Heart right ventricle (tissue), 16 donors: ENCODE results near the gene EDN2. TPM values are rescaled to one million over a fixed set of nuclear protein-coding genes. Genes with fewer than 3 reads are reported as not detected.

ENCODE experiments used
- ATAC-seq, 8 donors: fragments of 200-7000 bp; cut with Tn5 transposase; one replicate each; pipeline ENCODE4 v1.9.1; 2020; ENCODE audit warnings: mild to moderate bottlenecking in 8 of 8, moderate library complexity in 8 of 8, moderate number of reproducible peaks in 1 of 8
- DNase-seq, 2 donors: peaks; one replicate each; pipeline ENCODE4 v3.0.0-alpha.2; 2020
- H3K27ac ChIP-seq, 10 donors: fragments of 200-600 bp; sonication (generic) in 2 of 10; one replicate each; pipeline versions ENCODE4 v1.5.0 to v1.8.0; 2020 to 2022; ENCODE audit warnings: mild to moderate bottlenecking in 3 of 10
- H3K27me3 ChIP-seq, 7 donors: fragments of 200-600 bp; one replicate each; pipeline ENCODE4 v1.8.0; 2021 to 2022; ENCODE audit warnings: mild to moderate bottlenecking in 2 of 7
- H3K36me3 ChIP-seq, 9 donors: fragments of 200-600 bp; sonication (generic) in 1 of 9; one replicate each; pipeline versions ENCODE4 v1.5.0 to v1.8.0; 2020 to 2022; ENCODE audit warnings: mild to moderate bottlenecking in 2 of 9
- H3K4me1 ChIP-seq, 9 donors: fragments of 200-600 bp; sonication (generic) in 1 of 9; one replicate each; pipeline versions ENCODE4 v1.5.0 to v1.8.0; 2020 to 2022; ENCODE audit warnings: mild to moderate bottlenecking in 4 of 9
- H3K4me3 ChIP-seq, 10 donors: fragments of 200-600 bp; sonication (generic) in 2 of 10; one replicate each; pipeline versions ENCODE4 v1.5.0 to v1.8.0; 2020 to 2022; ENCODE audit warnings: mild to moderate bottlenecking in 7 of 10, moderate library complexity in 2 of 10
- H3K9me3 ChIP-seq, 11 donors: fragments of 200-600 bp in 10 of 11; sonication (generic) in 2 of 11; one replicate each; pipeline versions ENCODE4 v1.5.0 to v1.8.0; 2013 to 2022; ENCODE audit warnings: mild to moderate bottlenecking in 2 of 11, control low read depth in 1 of 11, moderate library complexity in 1 of 11
- WGBS, 2 donors: extraction: QIAGEN DNeasy Blood & Tissue Kit; methylation state at CpG; one replicate each; pipeline ENCODE4 v1.1.7; 2013; ENCODE audit warnings: inconsistent platforms in 1 of 2; 5-methylcytosine and 5-hydroxymethylcytosine counted together
- intact Hi-C, 10 donors: fragments of 100-400 bp; cut with DNase I; formaldehyde crosslinking; loops; one replicate each; pipeline versions ENCODE4 v1.11.1 to v1.14.2; 2022
- polyA plus RNA-seq, 2 donors: library from polyadenylated mRNA; stranded (reverse); fragments of 200-250 nt; gene quantifications; one replicate each; pipeline ENCODE4 v1.2.3, GENCODE V29; 2013
- total RNA-seq, 10 donors: library from RNA; stranded (reverse); fragmentation: NEBNext Ultra II Directional in 3 of 10; extraction: Animal tissue kit (Norgen Biotek cat#: 25700) in 3 of 10; gene quantifications; one replicate each; pipeline versions ENCODE4 v1.2.1 to v1.2.4, GENCODE V29; 2021 to 2023
- TF ChIP-seq, protein P1 (sequence below), 9 donors: fragments of 200-600 bp; sonication (generic) in 2 of 9; IDR thresholded peaks; one replicate each; pipeline versions ENCODE4 v1.5.0 to v1.8.0; 2021 to 2022; ENCODE audit warnings: antibody characterized with exemption in 9 of 9, mild to moderate bottlenecking in 5 of 9, moderate library complexity in 1 of 9
- donor health status: Arrhythmogenic right ventricular cardiomyopathy.
- donor health status: ischemic (EF 13 %, LVEDD 7.1; RV severe dilation, severe dysfunction).
- donor health status: healthy with polysubstance abuse.
- donor health status: DM: no; HTN: yes; CAD: no.
- donor health status: DM: no; HTN: no; CAD: no.
- donor health status: ischemic (EF 25% LVEDD 6.9; RV normal size, moderate dysfunction).
- donor health status: ischemic (EF 25% LVEDD 5.7; RV mildly dilated, moderate dysfunction).
- donor health status: healthy.
- donor health status: DM: yes; HTN: yes; CAD: no.
- donor health status: Ischemic cardiomyopathy.
- donor health status: ischemic (EF 35%, LVEDD 5.7; RV mildly dilated, moderate dysfunction).
- donor health status: nonischemic (EF 11% LVEDD 7.7; RV severe dilation, severe dysfunction).
- donor health status: DM: yes; HTN: yes; CAD: no.
- donor health status: PGD.
- donor health status: ischemic (EF 29% LVEDD 5.4; RV normal size, mild dysfunction).
- donor health status: nonischemic (EF 23%, LVEDD 6.1; RV moderate dilation, normal function).

The EDN2 gene
- total and polyA plus RNA-seq, 12 donors: 0.30 to 8.5 (median 1.0) TPM; not detected in 5

DNA sequence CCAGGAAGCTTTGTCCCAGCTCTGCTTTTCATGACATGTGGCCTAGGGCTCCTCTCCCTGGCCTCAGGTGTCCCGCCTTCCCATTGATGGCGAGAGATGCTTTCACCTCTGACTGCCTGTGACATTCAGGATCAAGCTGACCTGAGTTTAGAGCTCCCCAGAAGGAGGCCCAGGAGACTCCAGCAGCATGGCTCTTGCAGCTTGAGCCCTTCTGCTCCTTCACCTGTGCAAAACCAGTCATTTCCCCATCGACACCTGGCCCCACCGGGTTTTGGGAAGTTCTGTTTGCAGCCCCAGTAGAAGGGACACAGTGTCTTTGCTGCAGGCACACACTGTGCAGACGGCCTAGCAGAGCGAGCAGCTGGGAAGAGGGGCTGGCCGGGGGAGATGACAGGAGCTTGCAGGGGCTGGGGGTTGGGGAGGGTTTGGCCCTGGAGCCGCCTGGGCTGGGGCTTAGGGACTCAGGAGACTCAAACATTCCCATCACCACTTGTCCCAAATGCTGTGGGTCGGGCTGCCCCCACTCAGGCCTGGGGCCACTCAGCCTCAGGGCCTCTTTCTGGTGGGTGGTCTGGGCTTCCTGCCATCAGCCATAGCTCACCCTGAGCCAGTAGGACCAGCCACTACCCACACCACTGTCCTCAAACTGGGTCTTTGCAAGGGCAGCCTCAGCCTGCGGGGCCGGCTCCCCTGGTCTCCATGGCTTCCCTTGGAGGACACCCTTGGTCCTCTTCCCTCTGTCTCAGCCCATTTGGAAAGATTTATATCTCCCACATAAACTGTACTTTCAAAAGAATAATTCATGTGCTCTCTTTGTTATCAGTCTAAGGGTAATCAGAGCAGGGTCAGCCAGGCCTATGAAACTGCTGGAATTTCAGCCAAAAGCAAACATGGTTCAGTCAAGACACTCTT, 3.8 kb upstream of the EDN2 start:
- H3K4me3 ChIP-seq: no peak overlapping the region
- no peaks in the 10 kb centered on the region for H3K9me3 ChIP-seq
- intact Hi-C loops: no loop called here
- DNase-seq (no peak), ATAC-seq (no peak)
- peaks cover 0 to 9% (median 0%) of the 10 kb centered on the region in 7 donors for H3K27me3 ChIP-seq
- TF ChIP-seq, protein P1, sequence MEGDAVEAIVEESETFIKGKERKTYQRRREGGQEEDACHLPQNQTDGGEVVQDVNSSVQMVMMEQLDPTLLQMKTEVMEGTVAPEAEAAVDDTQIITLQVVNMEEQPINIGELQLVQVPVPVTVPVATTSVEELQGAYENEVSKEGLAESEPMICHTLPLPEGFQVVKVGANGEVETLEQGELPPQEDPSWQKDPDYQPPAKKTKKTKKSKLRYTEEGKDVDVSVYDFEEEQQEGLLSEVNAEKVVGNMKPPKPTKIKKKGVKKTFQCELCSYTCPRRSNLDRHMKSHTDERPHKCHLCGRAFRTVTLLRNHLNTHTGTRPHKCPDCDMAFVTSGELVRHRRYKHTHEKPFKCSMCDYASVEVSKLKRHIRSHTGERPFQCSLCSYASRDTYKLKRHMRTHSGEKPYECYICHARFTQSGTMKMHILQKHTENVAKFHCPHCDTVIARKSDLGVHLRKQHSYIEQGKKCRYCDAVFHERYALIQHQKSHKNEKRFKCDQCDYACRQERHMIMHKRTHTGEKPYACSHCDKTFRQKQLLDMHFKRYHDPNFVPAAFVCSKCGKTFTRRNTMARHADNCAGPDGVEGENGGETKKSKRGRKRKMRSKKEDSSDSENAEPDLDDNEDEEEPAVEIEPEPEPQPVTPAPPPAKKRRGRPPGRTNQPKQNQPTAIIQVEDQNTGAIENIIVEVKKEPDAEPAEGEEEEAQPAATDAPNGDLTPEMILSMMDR (IDR thresholded peaks at IDR 0.05): no peak
- no peaks in the 10 kb centered on the region for H3K36me3 ChIP-seq
- H3K4me1 ChIP-seq: peaks cover 10 to 58% (median 35%) of the 10 kb centered on the region in 9 donors
- WGBS, 2 donors: 90 to 95% methylated on average over 11 of the region's 11 CpGs
- no peak overlapping the region for H3K27ac ChIP-seq

GRCh38 chr1:41487126-41488039, 2.9 kb upstream of the EDN2 start:
- H3K36me3 ChIP-seq: no peaks in the 10 kb centered on the region
- intact Hi-C loops: no loop called here
- no peak for DNase-seq
- H3K27ac ChIP-seq: peak overlapping the region in 9 of 10 donors; percentile 36 to 81 (median 73)
- no peak overlapping the region for H3K4me3 ChIP-seq
- ATAC-seq: peak in 4 of 8 donors; percentile 5 to 38 (median 35)
- peaks cover 14 to 67% (median 40%) of the 10 kb centered on the region in 9 donors for H3K4me1 ChIP-seq
- TF ChIP-seq, protein P1 (IDR thresholded peaks at IDR 0.05): no peak
- WGBS, 2 donors: 41 to 49% methylated on average over 16 of the region's 16 CpGs
- peaks cover 0 to 9% (median 0%) of the 10 kb centered on the region in 7 donors for H3K27me3 ChIP-seq
- H3K9me3 ChIP-seq: no peaks in the 10 kb centered on the region

DNA sequence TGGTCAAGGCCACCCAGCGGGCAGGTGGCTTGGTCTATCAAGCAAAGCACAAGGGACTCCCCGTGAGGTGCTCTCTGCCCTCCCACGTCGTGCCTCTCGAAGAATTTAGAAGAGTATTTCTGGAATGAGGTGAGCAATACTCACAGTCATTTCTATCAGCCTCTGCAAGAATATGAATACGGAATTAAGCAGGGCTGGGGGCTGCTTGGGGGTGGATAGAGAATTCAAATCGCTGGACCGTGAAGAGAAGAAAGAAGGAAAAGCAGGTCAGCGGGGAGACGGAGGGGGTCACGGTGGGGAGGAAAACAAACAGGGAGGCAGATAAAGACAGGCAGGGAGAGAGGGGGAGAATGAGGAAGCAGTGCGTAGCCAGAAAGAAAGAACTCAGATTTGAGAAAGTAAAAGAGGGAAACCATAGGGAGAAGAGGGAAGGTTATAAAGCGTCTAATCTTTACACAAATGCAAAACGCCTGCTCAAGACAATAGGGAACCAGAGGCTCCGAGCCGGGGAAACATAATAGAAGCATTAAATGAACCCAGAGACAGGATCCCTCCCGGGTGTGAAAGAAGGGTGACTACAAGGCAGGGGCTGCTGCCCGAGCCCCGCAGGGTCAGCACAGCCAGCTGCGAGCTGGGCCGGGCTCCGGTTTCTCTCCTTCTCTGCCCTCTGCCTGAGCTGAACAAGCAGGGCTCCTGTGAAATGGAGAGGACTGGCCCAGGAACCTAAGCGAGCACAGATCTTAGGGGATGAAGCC, 2.1 kb upstream of the EDN2 start:
- intact Hi-C loops: no loop called here
- H3K4me1 ChIP-seq: peaks cover 15 to 72% (median 42%) of the 10 kb centered on the region in 9 donors
- ATAC-seq (peak in 1 of 8 donors; percentile 2), DNase-seq (no peak)
- H3K36me3 ChIP-seq: no peaks in the 10 kb centered on the region
- H3K4me3 ChIP-seq: peak overlapping the region in 1 of 10 donors; percentile 10
- peaks cover 0 to 9% (median 0%) of the 10 kb centered on the region in 7 donors for H3K27me3 ChIP-seq
- 36% methylated on average over 23 of the region's 23 CpGs for WGBS, 2 donors
- no peaks in the 10 kb centered on the region for H3K9me3 ChIP-seq
- TF ChIP-seq, protein P1 (IDR thresholded peaks at IDR 0.05): no peak
- peak overlapping the region in 9 of 10 donors; percentile 36 to 81 (median 73) for H3K27ac ChIP-seq
